GM12878 (cell line): ENCODE data around the gene GREB1. TPM values are rescaled to one million over a fixed set of nuclear protein-coding genes. Genes with fewer than 3 reads are reported as not detected.

Experiments used
- ATAC-seq: fragments of 200-7000 bp; cut with Tn5 transposase; 3 replicates; pipeline ENCODE4 v1.9.1; 2020; ENCODE audit warnings: mild to moderate bottlenecking, moderate library complexity
- BruUV-seq: library from RNA; stranded (reverse); fragments of 400-500 nt; replicated peaks from 2 replicates; lab custom pipeline; 2021; lab: Mats Ljungman, UMichigan
- CTCF ChIA-PET: fragments of 300-600 bp; sonication (Branson Sonifier 250); formaldehyde crosslinking; extraction: SDS; loops from one replicate; lab custom pipeline; 2021; ENCODE audit warnings: inconsistent platforms; lab: Yijun Ruan, JAX
- POLR2A ChIA-PET: fragments of 350-600 bp; formaldehyde crosslinking; extraction: SDS; loops from one replicate; lab custom pipeline; 2021; ENCODE audit warnings: inconsistent platforms; lab: Charles Lee
- RAD21 ChIA-PET: fragments of 300-600 bp; sonication (Branson Sonifier 250); formaldehyde crosslinking; loops from one replicate; lab custom pipeline; 2023; ENCODE audit warnings: antibody characterized with exemption; ENCODE audit not compliant: unreplicated experiment; lab: Charles Lee
- SMC1A ChIA-PET: fragments of 300-600 bp; sonication (Branson Sonifier 250); formaldehyde crosslinking; loops from one replicate; lab custom pipeline; 2023; ENCODE audit not compliant: unreplicated experiment, uncharacterized antibody; lab: Charles Lee
- DNase-seq: peaks from one replicate; pipeline ENCODE4 v3.0.0-alpha.2; 2011; ENCODE audit warnings: low read depth, low spot score
- FAIRE-seq: peaks from 3 replicates; lab custom pipeline; 2011; peaks lifted over from hg19 to GRCh38; lab: Jason Lieb, UNC
- H2AFZ ChIP-seq: 2 replicates; pipeline ENCODE4 v1.6.0; 2011; ENCODE audit warnings: low read depth, low read length, control low read depth; ENCODE audit not compliant: control insufficient read depth
- H3K27ac ChIP-seq: 2 replicates; pipeline ENCODE4 v1.5.1; 2011; ENCODE audit warnings: control low read depth; ENCODE audit not compliant: control insufficient read depth, insufficient read depth
- H3K27me3 ChIP-seq, 2 experiments: replicated peaks in 1 of 2; 2 replicates each; pipeline versions ENCODE4 v1.6.0 to v1.6.1; 2011; ENCODE audit warnings: low read length in 1 of 2; ENCODE audit not compliant: control insufficient read depth in 2 of 2, insufficient read depth in 2 of 2
- H3K36me3 ChIP-seq, 2 experiments: 2 replicates each; pipeline ENCODE4 v1.5.1; 2011; ENCODE audit warnings: low read length in 1 of 2; ENCODE audit not compliant: control insufficient read depth in 2 of 2, insufficient read depth in 2 of 2
- H3K4me1 ChIP-seq: 2 replicates; pipeline ENCODE4 v1.6.1; 2011; ENCODE audit warnings: mild to moderate bottlenecking, low read length, moderate library complexity, mixed read lengths; ENCODE audit not compliant: control insufficient read depth, insufficient read depth
- H3K4me2 ChIP-seq: 2 replicates; pipeline ENCODE4 v1.6.0; 2011; ENCODE audit warnings: control low read depth; ENCODE audit not compliant: control insufficient read depth, insufficient read depth
- H3K4me3 ChIP-seq: fragments of 200-600 bp; sonication (generic); 2 replicates; pipeline ENCODE4 v1.5.1; 2016
- H3K79me2 ChIP-seq: 2 replicates; pipeline ENCODE4 v1.6.0; 2011; ENCODE audit warnings: low read length; ENCODE audit not compliant: control insufficient read depth, insufficient read depth
- H3K9ac ChIP-seq: 2 replicates; pipeline ENCODE4 v1.8.0; 2011; ENCODE audit warnings: low read length, control low read depth, mixed read lengths; ENCODE audit not compliant: control insufficient read depth, insufficient read depth
- H3K9me3 ChIP-seq: replicated peaks from 3 replicates; pipeline ENCODE4 v1.5.1; 2011; ENCODE audit warnings: mild to moderate bottlenecking, low read length; ENCODE audit not compliant: control insufficient read depth, insufficient read depth
- H4K20me1 ChIP-seq: 2 replicates; pipeline ENCODE4 v1.6.0; 2011; ENCODE audit not compliant: control insufficient read depth, insufficient read depth
- MLLT1 ChIP-seq: fragments of 450-650 bp; IDR thresholded peaks from 2 replicates; pipeline ENCODE4 v1.6.1; 2016; ENCODE audit warnings: mild to moderate bottlenecking
- MYC ChIP-seq: IDR thresholded peaks from 2 replicates; pipeline ENCODE4 v1.6.1; 2011; ENCODE audit warnings: mild to moderate bottlenecking, low read length, moderate library complexity, inconsistent platforms; ENCODE audit not compliant: insufficient read depth, insufficient replicate concordance, insufficient read length, severe bottlenecking
- NFYA ChIP-seq: IDR thresholded peaks from 2 replicates; pipeline ENCODE4 v1.6.1; 2011; ENCODE audit warnings: low read depth, mild to moderate bottlenecking, low read length, improper control_type of control experiment, borderline replicate concordance
- NR2F1 ChIP-seq: fragments of 450-650 bp; conservative IDR thresholded peaks from 2 replicates; pipeline ENCODE4 v1.6.1; 2017; ENCODE audit warnings: mild to moderate bottlenecking
- POLR2AphosphoS2 ChIP-seq: IDR thresholded peaks from 2 replicates; pipeline ENCODE4 v1.6.1; 2011; ENCODE audit warnings: low read depth, mild to moderate bottlenecking, low read length, improper control_type of control experiment, moderate library complexity
- SUZ12 ChIP-seq: fragments of 200-600 bp; sonication (generic); IDR thresholded peaks from one replicate; pipeline ENCODE4 v1.6.1; 2018; ENCODE audit warnings: antibody characterized with exemption, mild to moderate bottlenecking; ENCODE audit not compliant: unreplicated experiment
- TARDBP ChIP-seq: IDR thresholded peaks from 2 replicates; pipeline ENCODE4 v1.6.1; 2016; ENCODE audit warnings: borderline replicate concordance
- WRNIP1 ChIP-seq: IDR thresholded peaks from 2 replicates; pipeline ENCODE4 v1.6.1; 2011; ENCODE audit warnings: low read depth, low read length, improper control_type of control experiment, borderline replicate concordance
- YBX1 ChIP-seq: fragments of 450-650 bp; IDR thresholded peaks from 2 replicates; pipeline ENCODE4 v1.6.1; 2016; ENCODE audit warnings: antibody characterized with exemption
- ZBTB33 ChIP-seq: fragments of 450-650 bp; IDR thresholded peaks from 2 replicates; pipeline ENCODE4 v1.6.1; 2017; ENCODE audit warnings: mild to moderate bottlenecking
- ZNF24 ChIP-seq: fragments of 450-650 bp; IDR thresholded peaks from 2 replicates; pipeline ENCODE4 v1.6.1; 2017; ENCODE audit warnings: antibody characterized with exemption, mild to moderate bottlenecking
- ZNF687 ChIP-seq: fragments of 450-650 bp; IDR thresholded peaks from 2 replicates; pipeline ENCODE4 v1.6.1; 2017; ENCODE audit warnings: mild to moderate bottlenecking, moderate library complexity
- ZZZ3 ChIP-seq: IDR thresholded peaks from 2 replicates; pipeline ENCODE4 v1.6.1; 2011; ENCODE audit warnings: low read depth; ENCODE audit not compliant: control insufficient read depth, insufficient read length
- WGBS: methylation state at CpG from one replicate; pipeline ENCODE4 v1.1.6; 2016; ENCODE audit warnings: low lambda C conversion rate; ENCODE audit not compliant: insufficient replicate concordance, insufficient coverage; ENCODE audit errors: missing lambda C conversion rate; 5-methylcytosine and 5-hydroxymethylcytosine counted together
- in situ Hi-C: fragments of 300-500 bp; cut with MboI; formaldehyde crosslinking; loops from 9 replicates; pipeline ENCODE4 v1.14.3; 2018; ENCODE audit warnings: mixed read lengths
- intact Hi-C: fragments of 100-400 bp; cut with micrococcal nuclease; formaldehyde crosslinking; loops from one replicate; pipeline ENCODE4 v1.14.2; 2022; ENCODE audit not compliant: unreplicated experiment
- polyA plus RNA-seq, 11 experiments: library from polyadenylated mRNA; depleted of rRNA in 4 of 11; unstranded in 6 of 11; stranded (reverse) in 5 of 11; fragments of >200 nt; fragmentation: Nextera tagmentation in 4 of 11; fragmentation: Illumina TruSeq in 1 of 11; extraction: Ambion mirVana in 4 of 11; extraction: Trizol in 1 of 11; gene quantifications; 1 replicate in 1 of 11; 2 replicates in 10 of 11; pipeline versions ENCODE4 v1.2.1 to v1.2.3, GENCODE V29; 2011 to 2016; ENCODE audit warnings: inconsistent platforms in 2 of 11, missing spikeins in 2 of 11, low read depth in 1 of 11
- total RNA-seq, 4 experiments: library from RNA; depleted of rRNA in 3 of 4; stranded (reverse); fragments of >200 nt in 3 of 4; fragmentation: Illumina TruSeq in 1 of 4; extraction: Trizol in 1 of 4; gene quantifications; 2 replicates each; pipeline versions ENCODE4 v1.2.1 to v1.2.3, GENCODE V29; 2013 to 2021

The GREB1 gene
- total and polyA plus RNA-seq, 10 of the 15 experiments (the other 5 are each of a cell fraction or from before 2014, with no cell fraction given), result 0.09 to 2.1 (median 0.37) TPM; not detected in 1

GRCh38 chr2:11491348-11491933 lies 42.4 kb upstream of the GREB1 start (continued):
- TF ChIP-seq ZBTB33 (no peak), TARDBP (no peak), NR2F1 (no peak), POLR2AphosphoS2 (no peak), MYC (no peak), NFYA (no peak), ZNF24 (no peak), SUZ12 (no peak), MLLT1 (no peak), YBX1 (no peak)

- Histone ChIP-seq H3K36me3 (no peaks in the 10 kb centered on the region), H3K9me3 (no peaks in the 10 kb centered on the region), H3K27me3 (peaks cover 0 to under 1% of the 10 kb centered on the region in 2 experiments; a peak in 2 of 4 replicates), H3K4me1 (no peaks in the 10 kb centered on the region), H3K9ac (no peak overlapping the region), H3K4me2 (no peak overlapping the region), H3K4me3 (no peak overlapping the region), H2AFZ (no peak overlapping the region), H3K27ac (no peak overlapping the region), H3K79me2 (no peaks in the 10 kb centered on the region), H4K20me1 (no peaks in the 10 kb centered on the region)
- ATAC-seq (no peak), FAIRE-seq (no peak), DNase-seq (no peak)
- TF ChIP-seq WRNIP1 (no peak), ZNF687 (no peak), ZZZ3 (no peak)
- in situ Hi-C loops, result no loop called here
- POLR2A ChIA-PET, result no interaction called here
- BruUV-seq, result no TSS peak
- 71% methylated on average over 3 of the region's 3 CpGs for WGBS
- SMC1A ChIA-PET, result no interaction called here
- intact Hi-C loops, result no loop called here
- RAD21 ChIA-PET, result interaction anchor here (1.5 kb wide), 1 partner anchor 91 kb away, joined by 4 read pairs; no protein-coding TSS in a partner anchor
- CTCF ChIA-PET, result interaction anchor here (1.6 to 1.8 kb wide), 2 partner anchors 91 to 92 kb away, joined by 5 to 7 read pairs; no protein-coding TSS in a partner anchor
Observed at GRCh38 chr2:11492244-11492643, 41.6 kb upstream of the GREB1 start.
